Mucosa of stomach (tissue), 1 donor: Measurements from ENCODE around the gene SYT3.
"Not testable (repeated sequence)": the region's sequence is repeated elsewhere in the genome, so short reads cannot be mapped to it uniquely, and the experiment has no call there.

Source experiments
- H3K27me3 ChIP-seq: one replicate; pipeline ENCODE4 v1.7.0; 2013; ENCODE audit warnings: mild to moderate bottlenecking, low read length; ENCODE audit not compliant: control insufficient read depth, insufficient read depth
- H3K36me3 ChIP-seq: one replicate; pipeline ENCODE4 v1.7.0; 2013; ENCODE audit warnings: low read length; ENCODE audit not compliant: control insufficient read depth, insufficient read depth
- H3K4me1 ChIP-seq: one replicate; pipeline ENCODE4 v1.7.0; 2013; ENCODE audit warnings: mild to moderate bottlenecking, low read length; ENCODE audit not compliant: control insufficient read depth, insufficient read depth
- H3K4me3 ChIP-seq: one replicate; pipeline ENCODE4 v1.7.0; 2013; ENCODE audit warnings: low read length
- H3K9ac ChIP-seq: one replicate; pipeline ENCODE4 v1.7.0; 2013; ENCODE audit warnings: mild to moderate bottlenecking, low read length, moderate library complexity
- H3K9me3 ChIP-seq: one replicate; pipeline ENCODE4 v1.7.0; 2013; ENCODE audit warnings: mild to moderate bottlenecking, low read length, moderate library complexity; ENCODE audit not compliant: control insufficient read depth
- donor health status: Pancreatic carcinoma.

SYT3 gene

GRCh38 chr19:50604264-50605073 lies 35.2 kb downstream of the SYT3 start:
- H3K9me3 ChIP-seq, H3K9ac ChIP-seq, H3K27me3 ChIP-seq, H3K36me3 ChIP-seq, H3K4me1 ChIP-seq, H3K4me3 ChIP-seq: not testable (repeated sequence)

- H3K4me1 ChIP-seq = no peaks in the 10 kb centered on the region
- H3K9ac ChIP-seq = no peak overlapping the region
- no peaks in the 10 kb centered on the region for H3K36me3 ChIP-seq
- no peak overlapping the region for H3K4me3 ChIP-seq
- no peaks in the 10 kb centered on the region for H3K9me3 ChIP-seq
- peaks cover 8% of the 10 kb centered on the region for H3K27me3 ChIP-seq
Measured at GRCh38 chr19:50602935-50603334, 36.7 kb downstream of the SYT3 start.

GRCh38 chr19:50602496-50602895 lies 37.2 kb downstream of the SYT3 start:
- no peak overlapping the region for H3K4me3 ChIP-seq
- H3K9me3 ChIP-seq = no peaks in the 10 kb centered on the region
- no peaks in the 10 kb centered on the region for H3K4me1 ChIP-seq
- no peaks in the 10 kb centered on the region for H3K36me3 ChIP-seq
- peaks cover 8% of the 10 kb centered on the region for H3K27me3 ChIP-seq
- H3K9ac ChIP-seq = no peak overlapping the region

GRCh38 chr19:50602089-50602422 lies 37.6 kb downstream of the SYT3 start:
- Histone ChIP-seq H3K4me3 (no peak overlapping the region), H3K9me3 (no peaks in the 10 kb centered on the region), H3K9ac (no peak overlapping the region), H3K4me1 (no peaks in the 10 kb centered on the region), H3K27me3 (peaks cover 8% of the 10 kb centered on the region), H3K36me3 (no peaks in the 10 kb centered on the region)

- H3K27me3 ChIP-seq = peaks cover 8% of the 10 kb centered on the region
- no peaks in the 10 kb centered on the region for H3K36me3 ChIP-seq
- H3K9me3 ChIP-seq = no peaks in the 10 kb centered on the region
Measured at GRCh38 chr19:50601407-50602088, 38.1 kb downstream of the SYT3 start.

GRCh38 chr19:50599427-50599826 lies 40.3 kb downstream of the SYT3 start:
- H3K4me3 ChIP-seq = no peak overlapping the region
- no peaks in the 10 kb centered on the region for H3K36me3 ChIP-seq
- H3K4me1 ChIP-seq = no peaks in the 10 kb centered on the region
- H3K27me3 ChIP-seq = peaks cover 8% of the 10 kb centered on the region
- no peaks in the 10 kb centered on the region for H3K9me3 ChIP-seq
- no peak overlapping the region for H3K9ac ChIP-seq

More at GRCh38 chr19:50601407-50602088, 38.1 kb downstream of the SYT3 start:
- H3K4me1 ChIP-seq = no peaks in the 10 kb centered on the region
- no peak overlapping the region for H3K4me3 ChIP-seq
- H3K9ac ChIP-seq = no peak overlapping the region

GRCh38 chr19:50590191-50590590 lies 49.5 kb downstream of the SYT3 start:
- Histone ChIP-seq H3K36me3 (no peaks in the 10 kb centered on the region), H3K4me1 (no peaks in the 10 kb centered on the region), H3K27me3 (no peaks in the 10 kb centered on the region), H3K9me3 (no peaks in the 10 kb centered on the region), H3K9ac (no peak overlapping the region), H3K4me3 (no peak overlapping the region)

- H3K9me3 ChIP-seq, H3K9ac ChIP-seq, H3K36me3 ChIP-seq, H3K4me3 ChIP-seq, H3K4me1 ChIP-seq, H3K27me3 ChIP-seq: not testable (repeated sequence)
Measured at GRCh38 chr19:50581795-50582660, 57.7 kb downstream of the SYT3 start.

- H3K36me3 ChIP-seq = no peaks in the 10 kb centered on the region
- H3K4me3 ChIP-seq = no peak overlapping the region
- H3K9me3 ChIP-seq = no peaks in the 10 kb centered on the region
- no peaks in the 10 kb centered on the region for H3K27me3 ChIP-seq
- no peak overlapping the region for H3K9ac ChIP-seq
- H3K4me1 ChIP-seq = no peaks in the 10 kb centered on the region
Measured at GRCh38 chr19:50580970-50581634, 58.6 kb downstream of the SYT3 start.

- H3K36me3 ChIP-seq = no peaks in the 10 kb centered on the region
- H3K4me3 ChIP-seq = no peak overlapping the region
- H3K4me1 ChIP-seq = no peaks in the 10 kb centered on the region
- H3K27me3 ChIP-seq = peaks cover 2% of the 10 kb centered on the region
- no peaks in the 10 kb centered on the region for H3K9me3 ChIP-seq
- H3K9ac ChIP-seq = no peak overlapping the region
Measured at GRCh38 chr19:50580240-50580639, 59.4 kb downstream of the SYT3 start.

GRCh38 chr19:50576769-50577168 lies 62.9 kb downstream of the SYT3 start:
- H3K27me3 ChIP-seq, H3K9me3 ChIP-seq, H3K4me1 ChIP-seq, H3K4me3 ChIP-seq, H3K36me3 ChIP-seq, H3K9ac ChIP-seq: not testable (repeated sequence)
